Osteocyte (in vitro differentiated cells): ENCODE measurements around the gene XXYLT1. TPM values are rescaled to one million over a fixed set of nuclear protein-coding genes. Genes with fewer than 3 reads are reported as not detected.

Source experiments
- DNase-seq: peaks from one replicate; pipeline ENCODE4 v3.0.0; 2021; ENCODE audit warnings: mixed read lengths; ENCODE audit not compliant: unreplicated experiment; ENCODE audit errors: extremely low spot score
- H3K27ac Mint-ChIP-seq: one replicate; pipeline ENCODE4 v1.8.0; 2021; ENCODE audit warnings: mild to moderate bottlenecking, mixed read lengths; ENCODE audit not compliant: unreplicated experiment
- H3K27me3 Mint-ChIP-seq: one replicate; pipeline ENCODE4 v1.8.0; 2021; ENCODE audit warnings: mixed read lengths; ENCODE audit not compliant: unreplicated experiment
- H3K36me3 Mint-ChIP-seq: one replicate; pipeline ENCODE4 v1.8.0; 2021; ENCODE audit warnings: mixed read lengths; ENCODE audit not compliant: unreplicated experiment
- H3K4me1 Mint-ChIP-seq: one replicate; pipeline ENCODE4 v1.8.0; 2021; ENCODE audit warnings: mixed read lengths; ENCODE audit not compliant: unreplicated experiment
- H3K4me3 Mint-ChIP-seq: one replicate; pipeline ENCODE4 v1.8.0; 2021; ENCODE audit warnings: mild to moderate bottlenecking, moderate library complexity, mixed read lengths; ENCODE audit not compliant: unreplicated experiment
- H3K9me3 Mint-ChIP-seq: one replicate; pipeline ENCODE4 v1.8.0; 2021; ENCODE audit warnings: mixed read lengths; ENCODE audit not compliant: unreplicated experiment
- total RNA-seq: library from RNA; stranded (reverse); gene quantifications from 2 replicates; pipeline ENCODE4 v1.2.1, GENCODE V29; 2021
- TF ChIP-seq, protein P1 (sequence below): fragments of 200-600 bp; sonication (generic); IDR thresholded peaks from 2 replicates; pipeline ENCODE4 v1.5.0; 2021; ENCODE audit warnings: antibody characterized with exemption, mild to moderate bottlenecking, moderate library complexity

XXYLT1 gene
- total RNA-seq, 1 donor from 2014 or later = 35.8 TPM

GRCh38 chr3:195116407-195117185 is 154.4 kb downstream of the XXYLT1 start:
- Mint-ChIP-seq H3K9me3 (no peaks in the 10 kb centered on the region), H3K27me3 (no peaks in the 10 kb centered on the region), H3K36me3 (no peaks in the 10 kb centered on the region), H3K27ac (no peak overlapping the region), H3K4me3 (no peak overlapping the region), H3K4me1 (peaks cover 33% of the 10 kb centered on the region)
- no peak for DNase-seq
- TF ChIP-seq, protein P1, sequence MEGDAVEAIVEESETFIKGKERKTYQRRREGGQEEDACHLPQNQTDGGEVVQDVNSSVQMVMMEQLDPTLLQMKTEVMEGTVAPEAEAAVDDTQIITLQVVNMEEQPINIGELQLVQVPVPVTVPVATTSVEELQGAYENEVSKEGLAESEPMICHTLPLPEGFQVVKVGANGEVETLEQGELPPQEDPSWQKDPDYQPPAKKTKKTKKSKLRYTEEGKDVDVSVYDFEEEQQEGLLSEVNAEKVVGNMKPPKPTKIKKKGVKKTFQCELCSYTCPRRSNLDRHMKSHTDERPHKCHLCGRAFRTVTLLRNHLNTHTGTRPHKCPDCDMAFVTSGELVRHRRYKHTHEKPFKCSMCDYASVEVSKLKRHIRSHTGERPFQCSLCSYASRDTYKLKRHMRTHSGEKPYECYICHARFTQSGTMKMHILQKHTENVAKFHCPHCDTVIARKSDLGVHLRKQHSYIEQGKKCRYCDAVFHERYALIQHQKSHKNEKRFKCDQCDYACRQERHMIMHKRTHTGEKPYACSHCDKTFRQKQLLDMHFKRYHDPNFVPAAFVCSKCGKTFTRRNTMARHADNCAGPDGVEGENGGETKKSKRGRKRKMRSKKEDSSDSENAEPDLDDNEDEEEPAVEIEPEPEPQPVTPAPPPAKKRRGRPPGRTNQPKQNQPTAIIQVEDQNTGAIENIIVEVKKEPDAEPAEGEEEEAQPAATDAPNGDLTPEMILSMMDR = no peak

GRCh38 chr3:195115600-195116406 is 155.2 kb downstream of the XXYLT1 start:
- H3K27me3 Mint-ChIP-seq = no peaks in the 10 kb centered on the region
- no peaks in the 10 kb centered on the region for H3K9me3 Mint-ChIP-seq
- H3K4me1 Mint-ChIP-seq = peaks cover 30% of the 10 kb centered on the region
- no peak for DNase-seq
- no peak overlapping the region for H3K27ac Mint-ChIP-seq
- no peak overlapping the region for H3K4me3 Mint-ChIP-seq
- TF ChIP-seq, protein P1 = no peak
- H3K36me3 Mint-ChIP-seq = no peaks in the 10 kb centered on the region

GRCh38 chr3:195114786-195115599 is 156.0 kb downstream of the XXYLT1 start:
- Mint-ChIP-seq H3K4me3 (no peak overlapping the region), H3K27me3 (no peaks in the 10 kb centered on the region), H3K27ac (no peak overlapping the region), H3K4me1 (peaks cover 23% of the 10 kb centered on the region), H3K9me3 (no peaks in the 10 kb centered on the region), H3K36me3 (no peaks in the 10 kb centered on the region)
- DNase-seq = no peak
- TF ChIP-seq, protein P1 = no peak

DNA sequence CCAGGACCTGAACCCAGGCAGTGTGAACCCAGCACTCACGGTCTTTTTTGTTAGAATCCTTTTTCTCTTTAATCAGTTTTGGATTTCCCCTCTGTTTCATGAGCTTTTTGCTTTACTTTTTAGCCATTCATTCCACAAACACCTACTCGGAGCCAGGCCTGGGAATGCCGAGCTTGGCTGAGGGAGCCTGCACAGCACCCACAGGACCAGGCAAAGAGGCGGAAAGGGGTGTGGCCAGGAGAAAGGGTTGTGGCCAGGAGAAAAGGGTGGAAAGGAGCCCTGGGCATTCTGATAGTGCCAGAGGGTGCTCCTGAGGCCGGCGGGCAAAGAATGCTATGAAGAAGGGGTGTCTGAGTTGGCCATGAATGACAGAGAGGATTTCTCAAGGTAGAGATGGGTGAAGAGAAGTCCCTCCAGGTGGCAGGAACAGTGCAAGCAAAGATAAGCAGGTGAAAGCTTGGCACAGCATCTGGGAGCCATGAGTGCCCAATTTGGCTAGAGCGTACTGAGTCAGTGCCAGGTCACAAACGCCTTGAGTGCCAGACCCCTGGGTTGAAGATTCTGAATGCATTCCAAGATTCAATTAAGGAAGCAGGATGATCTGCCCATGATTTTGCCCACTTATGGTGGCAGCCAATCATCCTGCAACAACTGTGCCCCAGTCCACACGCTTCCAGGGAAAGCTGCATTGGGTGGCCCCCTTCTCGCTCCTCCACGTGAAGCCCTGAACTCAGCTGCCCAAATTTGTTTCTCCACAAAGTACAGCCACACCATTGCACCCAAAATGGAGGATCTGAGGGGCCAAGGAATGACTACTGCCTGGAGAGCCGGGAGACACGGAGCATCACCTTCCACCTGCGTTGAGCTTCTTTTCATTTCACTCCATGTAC is 157.2 kb downstream of the XXYLT1 start:
- Mint-ChIP-seq H3K4me3 (no peak overlapping the region), H3K4me1 (peaks cover 13% of the 10 kb centered on the region), H3K27ac (no peak overlapping the region), H3K9me3 (no peaks in the 10 kb centered on the region), H3K27me3 (no peaks in the 10 kb centered on the region), H3K36me3 (no peaks in the 10 kb centered on the region)
- TF ChIP-seq, protein P1 = no peak
- no peak for DNase-seq
